ENCODE data around the gene CDH4. TPM values are rescaled to one million over a fixed set of nuclear protein-coding genes. Genes with fewer than 3 reads are reported as not detected.

CDH4 gene
- total and polyA plus RNA-seq, 2 donors (not counting 3 experiments of a cell fraction or from before 2014, with no cell fraction given), result 0.17 to 0.51 TPM

DNA sequence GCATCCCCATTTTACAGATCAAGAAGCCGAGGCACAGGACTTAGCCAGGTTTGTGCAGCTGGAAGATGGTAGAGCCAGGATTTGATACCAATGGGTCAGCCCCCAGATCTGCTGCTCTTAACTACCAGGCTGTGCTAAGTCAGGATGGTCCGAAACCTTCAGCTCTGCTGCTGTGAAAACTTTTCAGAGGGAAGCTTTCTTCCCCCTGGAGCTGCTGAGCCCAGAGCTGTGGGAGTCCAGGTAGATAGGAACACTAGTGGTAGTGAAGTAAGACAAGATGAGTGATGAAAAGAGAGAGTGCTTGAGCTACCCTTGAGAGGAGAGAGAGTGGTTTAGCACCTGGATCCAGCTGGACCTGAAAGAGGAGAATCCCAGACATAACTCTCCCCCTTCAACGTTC is 230.8 kb downstream of the CDH4 start:
- DNase-seq (ENCODE audit: low read depth, low spot score) (no peak), FAIRE-seq (no peak)
- Histone ChIP-seq H3K9me3 (replicated peaks; ENCODE audit: control insufficient read depth, insufficient read depth, low read length) (peaks cover 14% of the 10 kb centered on the region), H2AFZ (ENCODE audit: low read depth, low read length) (no peak overlapping the region), H3K4me1 (ENCODE audit: control insufficient read depth, extremely low read depth, insufficient read depth, low read length) (no peaks in the 10 kb centered on the region), H3K79me2 (ENCODE audit: control insufficient read depth, insufficient read depth, low read length) (no peaks in the 10 kb centered on the region), H4K20me1 (replicated peaks; ENCODE audit: control insufficient read depth, extremely low read depth, insufficient read depth, low read length) (no peaks in the 10 kb centered on the region), H3K4me2 (ENCODE audit: insufficient read depth, low read length) (no peak overlapping the region), H3K27ac (ENCODE audit: insufficient read depth, low read depth, low read length) (no peak overlapping the region), H3K9me1 (replicated peaks; ENCODE audit: control insufficient read depth, extremely low read depth, insufficient read depth, low read length) (no peaks in the 10 kb centered on the region), H3K36me3 (ENCODE audit: control insufficient read depth in 2 of 2, extremely low read depth in 1 of 2, insufficient read depth in 2 of 2, low read length in 2 of 2) (no peaks in the 10 kb centered on the region), H3K4me3 (replicated peaks in 1 of 3; ENCODE audit: insufficient read depth in 1 of 3, low read depth in 1 of 3, low read length in 3 of 3) (no peak overlapping the region), H3K9ac (replicated peaks; ENCODE audit: extremely low read depth, insufficient read depth, low read length) (no peak overlapping the region), H3K27me3 (ENCODE audit: control insufficient read depth in 2 of 2, insufficient read depth in 2 of 2, low read length in 2 of 2) (no peaks in the 10 kb centered on the region)
- BruUV-seq (replicated peaks), result no TSS peak
- intact Hi-C loops (cut with micrococcal nuclease) (no loop called here), dilution Hi-C loops (cut with MboI; ENCODE audit: extremely low pct_ligation_motif_present, low sequenced_read_pairs) (no loop called here)
- POLR2A ChIA-PET, result no interaction called here
- no peak for TF ChIP-seq JUN (IDR thresholded peaks at IDR 0.05; ENCODE audit: borderline replicate concordance, insufficient read depth, insufficient read length, low read depth)
- no peak for TF ChIP-seq MYC (IDR thresholded peaks at IDR 0.05; ENCODE audit: low read depth, low read length)
- TF ChIP-seq GATA2 (IDR thresholded peaks at IDR 0.05; ENCODE audit: insufficient read depth, insufficient read length, low read depth, low read length), result no peak
- TF ChIP-seq, protein P1, sequence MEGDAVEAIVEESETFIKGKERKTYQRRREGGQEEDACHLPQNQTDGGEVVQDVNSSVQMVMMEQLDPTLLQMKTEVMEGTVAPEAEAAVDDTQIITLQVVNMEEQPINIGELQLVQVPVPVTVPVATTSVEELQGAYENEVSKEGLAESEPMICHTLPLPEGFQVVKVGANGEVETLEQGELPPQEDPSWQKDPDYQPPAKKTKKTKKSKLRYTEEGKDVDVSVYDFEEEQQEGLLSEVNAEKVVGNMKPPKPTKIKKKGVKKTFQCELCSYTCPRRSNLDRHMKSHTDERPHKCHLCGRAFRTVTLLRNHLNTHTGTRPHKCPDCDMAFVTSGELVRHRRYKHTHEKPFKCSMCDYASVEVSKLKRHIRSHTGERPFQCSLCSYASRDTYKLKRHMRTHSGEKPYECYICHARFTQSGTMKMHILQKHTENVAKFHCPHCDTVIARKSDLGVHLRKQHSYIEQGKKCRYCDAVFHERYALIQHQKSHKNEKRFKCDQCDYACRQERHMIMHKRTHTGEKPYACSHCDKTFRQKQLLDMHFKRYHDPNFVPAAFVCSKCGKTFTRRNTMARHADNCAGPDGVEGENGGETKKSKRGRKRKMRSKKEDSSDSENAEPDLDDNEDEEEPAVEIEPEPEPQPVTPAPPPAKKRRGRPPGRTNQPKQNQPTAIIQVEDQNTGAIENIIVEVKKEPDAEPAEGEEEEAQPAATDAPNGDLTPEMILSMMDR (IDR thresholded peaks at IDR 0.05; ENCODE audit: extremely low read depth in 1 of 2, insufficient read depth in 1 of 2, low read depth in 1 of 2, low read length in 2 of 2), result no peak
- TF ChIP-seq, protein P2, sequence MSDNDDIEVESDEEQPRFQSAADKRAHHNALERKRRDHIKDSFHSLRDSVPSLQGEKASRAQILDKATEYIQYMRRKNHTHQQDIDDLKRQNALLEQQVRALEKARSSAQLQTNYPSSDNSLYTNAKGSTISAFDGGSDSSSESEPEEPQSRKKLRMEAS (IDR thresholded peaks at IDR 0.05; ENCODE audit: insufficient read depth, insufficient read length), result no peak
- no peak for TF ChIP-seq FOS (IDR thresholded peaks at IDR 0.05; ENCODE audit: borderline replicate concordance, insufficient read depth, low read length)
- CTCF ChIA-PET, result no interaction called here

All from endothelial cell of umbilical vein (primary cell).